H1 (cell line): ENCODE data around the gene GAS6. TPM values are rescaled to one million over a fixed set of nuclear protein-coding genes. Genes with fewer than 3 reads are reported as not detected.

Source experiments
- CTCF ChIA-PET: fragments of 300-600 bp; sonication (Branson Sonifier 250); formaldehyde crosslinking; loops from one replicate; lab custom pipeline; 2021; ENCODE audit not compliant: partially characterized antibody; lab: Charles Lee
- POLR2A ChIA-PET: fragments of 300-600 bp; sonication (Branson Sonifier 250); formaldehyde crosslinking; loops from one replicate; lab custom pipeline; 2021; ENCODE audit warnings: inconsistent platforms; ENCODE audit not compliant: partially characterized antibody; lab: Charles Lee
- DNase-seq, 2 experiments: peaks; one replicate each; pipeline versions ENCODE4 v3.0.0 to v3.0.0-alpha.2; 2010 to 2022; ENCODE audit warnings: low spot score in 2 of 2, low read depth in 1 of 2, mixed read lengths in 1 of 2
- FAIRE-seq: peaks from 2 replicates; lab custom pipeline; 2011; peaks lifted over from hg19 to GRCh38; lab: Jason Lieb, UNC
- H2AFZ ChIP-seq: 2 replicates; pipeline ENCODE4 v1.8.1; 2012; ENCODE audit warnings: low read length, inconsistent platforms
- H2AK5ac ChIP-seq: 2 replicates; pipeline ENCODE4 v1.6.1; 2013; ENCODE audit warnings: low read depth, low read length
- H2BK120ac ChIP-seq: replicated peaks from 2 replicates; pipeline ENCODE3; 2013; ENCODE audit warnings: low read depth, low read length, inconsistent platforms
- H2BK12ac ChIP-seq: 2 replicates; pipeline ENCODE4 v1.6.1; 2013; ENCODE audit warnings: low read depth, low read length
- H2BK15ac ChIP-seq: 2 replicates; pipeline ENCODE4 v1.6.1; 2013; ENCODE audit warnings: low read length
- H2BK20ac ChIP-seq: 2 replicates; pipeline ENCODE4 v1.6.1; 2013; ENCODE audit warnings: low read length
- H2BK5ac ChIP-seq: 2 replicates; pipeline ENCODE4 v1.6.1; 2013; ENCODE audit warnings: low read depth, low read length
- H3K14ac ChIP-seq: 2 replicates; pipeline ENCODE4 v1.6.1; 2013; ENCODE audit warnings: inconsistent platforms; ENCODE audit not compliant: insufficient read length
- H3K18ac ChIP-seq: 2 replicates; pipeline ENCODE4 v1.6.1; 2013; ENCODE audit warnings: low read length; ENCODE audit errors: extremely low read depth
- H3K23ac ChIP-seq: 2 replicates; pipeline ENCODE4 v1.6.1; 2013; ENCODE audit warnings: inconsistent platforms; ENCODE audit not compliant: insufficient read length
- H3K23me2 ChIP-seq: 2 replicates; pipeline ENCODE4 v1.6.1; 2013; ENCODE audit warnings: low read depth, low read length
- H3K27ac ChIP-seq: 2 replicates; pipeline ENCODE4 v1.6.1; 2011; ENCODE audit warnings: low read depth, low read length, inconsistent platforms
- H3K27me3 ChIP-seq, 4 experiments: replicated peaks in 1 of 4; 1 replicate in 1 of 4; 2 replicates in 3 of 4; pipeline versions ENCODE4 v1.6.1 to v1.8.1; 2011 to 2013; ENCODE audit warnings: low read length in 3 of 4, mild to moderate bottlenecking in 3 of 4, inconsistent platforms in 2 of 4, mixed read lengths in 2 of 4, moderate library complexity in 1 of 4; ENCODE audit not compliant: control insufficient read depth in 3 of 4, insufficient read depth in 3 of 4; ENCODE audit errors: extremely low read depth in 1 of 4
- H3K36me3 ChIP-seq, 4 experiments: 2 replicates each; pipeline versions ENCODE4 v1.6.1 to v1.8.1; 2011 to 2013; ENCODE audit warnings: mild to moderate bottlenecking in 4 of 4, low read length in 3 of 4, moderate library complexity in 2 of 4, control low read depth in 1 of 4, inconsistent platforms in 1 of 4; ENCODE audit not compliant: insufficient read depth in 4 of 4, control insufficient read depth in 2 of 4
- H3K4ac ChIP-seq: replicated peaks from 2 replicates; pipeline ENCODE3; 2013; ENCODE audit warnings: low read length, low read depth, mixed read lengths, inconsistent platforms; ENCODE audit not compliant: insufficient read length
- H3K4me1 ChIP-seq, 4 experiments: replicated peaks in 1 of 4; 1 replicate in 1 of 4; 2 replicates in 3 of 4; pipeline versions ENCODE4 v1.6.1 to v1.8.1; 2011 to 2013; ENCODE audit warnings: low read length in 3 of 4, inconsistent platforms in 2 of 4, mixed read lengths in 1 of 4; ENCODE audit not compliant: insufficient read depth in 4 of 4, control insufficient read depth in 3 of 4
- H3K4me2 ChIP-seq, 2 experiments: 2 replicates each; pipeline versions ENCODE4 v1.6.1 to v1.8.1; 2011 to 2013; ENCODE audit warnings: low read depth in 2 of 2, low read length in 2 of 2, control low read depth in 1 of 2, inconsistent platforms in 1 of 2, mild to moderate bottlenecking in 1 of 2; ENCODE audit not compliant: insufficient read depth in 1 of 2
- H3K4me3 ChIP-seq, 4 experiments: fragments of 200-600, 300-600 bp in 1 of 4; sonication (generic), shearing (Covaris generic), sonication (Bioruptor Twin) in 1 of 4; 2 replicates each; pipeline versions ENCODE4 v1.5.1 to v1.8.1; 2011 to 2016; ENCODE audit warnings: low read length in 4 of 4, low read depth in 3 of 4, control low read depth in 2 of 4, inconsistent platforms in 2 of 4, mild to moderate bottlenecking in 2 of 4, mixed read lengths in 1 of 4, moderate library complexity in 1 of 4; ENCODE audit not compliant: insufficient read depth in 2 of 4; ENCODE audit errors: extremely low read depth in 1 of 4
- H3K56ac ChIP-seq: replicated peaks from 2 replicates; pipeline ENCODE3; 2013; ENCODE audit warnings: low read depth, mild to moderate bottlenecking, mixed read lengths, low read length, inconsistent platforms; ENCODE audit not compliant: insufficient read length
- H3K79me1 ChIP-seq: 2 replicates; pipeline ENCODE4 v1.6.1; 2013; ENCODE audit warnings: low read depth, low read length, control low read depth
- H3K79me2 ChIP-seq, 2 experiments: 2 replicates each; pipeline versions ENCODE4 v1.6.1 to v1.8.1; 2012 to 2013; ENCODE audit warnings: low read length in 2 of 2, mild to moderate bottlenecking in 2 of 2, inconsistent platforms in 1 of 2; ENCODE audit not compliant: insufficient read depth in 2 of 2, control insufficient read depth in 1 of 2
- H3K9ac ChIP-seq, 4 experiments: replicated peaks in 1 of 4; 1 replicate in 1 of 4; 2 replicates in 3 of 4; pipeline versions ENCODE4 v1.6.1 to v1.8.1; 2011 to 2013; ENCODE audit warnings: low read depth in 3 of 4, low read length in 3 of 4, control low read depth in 2 of 4, mild to moderate bottlenecking in 2 of 4, moderate library complexity in 2 of 4, inconsistent platforms in 1 of 4; ENCODE audit errors: extremely low read depth in 1 of 4
- H3K9me3 ChIP-seq, 2 experiments: 2 replicates each; pipeline versions ENCODE4 v1.6.1 to v1.8.1; 2012 to 2013; ENCODE audit warnings: mild to moderate bottlenecking in 2 of 2, moderate library complexity in 2 of 2, control low read depth in 1 of 2, inconsistent platforms in 1 of 2, low read depth in 1 of 2, low read length in 1 of 2, mixed read lengths in 1 of 2; ENCODE audit not compliant: insufficient read depth in 2 of 2
- H4K20me1 ChIP-seq, 2 experiments: replicated peaks in 1 of 2; 2 replicates each; pipeline versions ENCODE3 to v1.8.1; 2011 to 2013; ENCODE audit warnings: inconsistent platforms in 2 of 2, low read length in 2 of 2, mild to moderate bottlenecking in 1 of 2; ENCODE audit not compliant: insufficient read depth in 2 of 2, control insufficient read depth in 1 of 2
- H4K5ac ChIP-seq: 2 replicates; pipeline ENCODE4 v1.6.1; 2013; ENCODE audit warnings: low read length, low read depth, mixed read lengths, inconsistent platforms; ENCODE audit not compliant: insufficient read length
- H4K8ac ChIP-seq: 2 replicates; pipeline ENCODE4 v1.8.0; 2013; ENCODE audit warnings: mild to moderate bottlenecking, moderate library complexity, low read length, inconsistent platforms; ENCODE audit not compliant: insufficient read depth; ENCODE audit errors: extremely low read depth
- H4K91ac ChIP-seq: replicated peaks from 2 replicates; pipeline ENCODE3; 2013; ENCODE audit warnings: low read length, mixed read lengths, inconsistent platforms; ENCODE audit not compliant: insufficient read length
- GABPA ChIP-seq: IDR thresholded peaks from 2 replicates; pipeline ENCODE4 v1.6.1; 2011; ENCODE audit warnings: mild to moderate bottlenecking, low read length, moderate library complexity, borderline replicate concordance; ENCODE audit not compliant: insufficient read depth
- GTF2F1 ChIP-seq: IDR thresholded peaks from 2 replicates; pipeline ENCODE4 v1.6.1; 2012; ENCODE audit warnings: low read depth, low read length, improper control_type of control experiment, borderline replicate concordance
- HDAC2 ChIP-seq, 2 experiments: fragments of 300-600 bp in 1 of 2; sonication (generic) in 1 of 2; IDR thresholded peaks; 2 replicates each; pipeline ENCODE4 v1.6.1; 2011 to 2012; ENCODE audit warnings: low read depth in 2 of 2, low read length in 2 of 2, mild to moderate bottlenecking in 2 of 2, moderate library complexity in 2 of 2, borderline replicate concordance in 1 of 2, inconsistent platforms in 1 of 2
- RXRA ChIP-seq: IDR thresholded peaks from 2 replicates; pipeline ENCODE4 v1.6.1; 2011; ENCODE audit warnings: low read depth, mild to moderate bottlenecking, low read length, moderate library complexity; ENCODE audit not compliant: insufficient read depth
- TAF1 ChIP-seq: IDR thresholded peaks from 2 replicates; pipeline ENCODE4 v1.6.1; 2011; ENCODE audit warnings: mild to moderate bottlenecking, low read depth, low read length
- TEAD4 ChIP-seq: IDR thresholded peaks from 2 replicates; pipeline ENCODE4 v1.6.1; 2012; ENCODE audit warnings: low read depth, low read length, inconsistent platforms, mixed read lengths
- WGBS, 2 experiments: shearing (Covaris generic) in 1 of 2; methylation state at CpG; one replicate each; pipeline versions ENCODE4 v1.1.6 to v1.1.7; 2013 to 2015; ENCODE audit warnings: low lambda C conversion rate in 2 of 2, mixed read lengths in 2 of 2, inconsistent platforms in 1 of 2, low coverage in 1 of 2, missing lambda C conversion rate in 1 of 2; ENCODE audit not compliant: insufficient replicate concordance in 2 of 2, insufficient coverage in 1 of 2, insufficient read length in 1 of 2; ENCODE audit errors: extremely low coverage in 1 of 2, missing lambda C conversion rate in 1 of 2; 5-methylcytosine and 5-hydroxymethylcytosine counted together
- polyA plus RNA-seq, 7 experiments: library from polyadenylated mRNA; depleted of rRNA in 3 of 7; stranded (reverse) in 5 of 7; unstranded in 2 of 7; fragments of >200 nt in 5 of 7; fragments of 200-250 nt in 2 of 7; gene quantifications; 1 replicate in 5 of 7; 2 replicates in 1 of 7; 4 replicates in 1 of 7; pipeline versions ENCODE4 v1.2.1 to v1.2.3, GENCODE V29; 2011 to 2013; ENCODE audit warnings: missing spikeins in 2 of 7, mixed read lengths in 2 of 7
- total RNA-seq: library from RNA; stranded (reverse); fragmentation: NEBNext Ultra II Directional; extraction: Animal tissue kit (Norgen Biotek cat#: 25700); gene quantifications from 2 replicates; pipeline ENCODE4 v1.2.1, GENCODE V29; 2021
- TF ChIP-seq, protein P1 (sequence below): IDR thresholded peaks from 2 replicates; pipeline ENCODE4 v1.6.1; 2011; ENCODE audit warnings: low read length, improper control_type of control experiment

The GAS6 gene
- total and polyA plus RNA-seq, 2 of the 8 experiments (the other 6 are each of a cell fraction or from before 2014, with no cell fraction given): 18.6 to 31.0 TPM

DNA sequence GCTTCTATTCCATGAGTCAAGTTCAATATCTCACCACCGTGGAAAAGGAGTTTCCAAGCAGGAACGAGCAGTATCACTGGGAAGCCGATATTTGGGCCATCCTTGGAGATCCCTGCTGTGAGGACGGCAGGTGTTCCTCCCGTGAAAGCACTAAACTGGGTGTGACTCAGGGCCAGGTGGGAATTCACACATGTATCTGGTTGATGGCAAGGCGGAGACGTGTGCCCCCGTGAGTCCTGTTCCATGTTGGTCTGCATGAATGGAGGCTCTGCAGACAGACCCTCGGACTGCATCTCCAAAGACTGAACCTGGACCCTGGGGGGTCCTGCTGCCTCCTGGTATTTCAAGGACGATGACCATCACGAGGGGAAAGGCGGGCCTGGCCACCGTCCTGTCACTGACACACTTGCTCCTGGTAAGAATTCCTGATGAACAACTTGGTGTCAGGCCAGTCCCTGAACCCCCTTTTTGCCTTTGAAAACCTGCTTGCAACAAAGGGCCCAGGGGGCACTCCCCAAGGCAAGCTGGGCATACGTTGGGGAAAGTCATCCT lies 22.8 kb upstream of the GAS6 start:
- no peak overlapping the region for H2BK12ac ChIP-seq
- no peak overlapping the region for H3K56ac ChIP-seq
- no peaks in the 10 kb centered on the region for H3K23me2 ChIP-seq
- H3K9me3 ChIP-seq: peaks cover 0 to 3% of the 10 kb centered on the region in 2 experiments; a peak in 1 of 4 replicates
- no peak overlapping the region for H4K5ac ChIP-seq
- no peak overlapping the region for H2AFZ ChIP-seq
- H3K79me1 ChIP-seq: no peaks in the 10 kb centered on the region
- ChIA-PET POLR2A (interaction anchor here (0.8 kb wide), 1 partner anchor 13 kb away, joined by 3 read pairs; no protein-coding TSS in a partner anchor), CTCF (no interaction called here)
- H4K91ac ChIP-seq: no peak overlapping the region
- peaks cover 0 to 5% (median 1%) of the 10 kb centered on the region in 4 experiments; a peak in 2 of 7 replicates for H3K4me1 ChIP-seq
- no peak overlapping the region for H3K23ac ChIP-seq
- H3K4ac ChIP-seq: no peak overlapping the region
- H2BK15ac ChIP-seq: no peak overlapping the region
- no peak overlapping the region for H3K27ac ChIP-seq
- DNase-seq: no peak
- H3K14ac ChIP-seq: no peak overlapping the region
- 90% methylated on average over 14 of the region's 14 CpGs; no CpG with 5 or more reads in 1 of the 2 experiments for WGBS, 2 experiments
- H3K36me3 ChIP-seq: no peaks in the 10 kb centered on the region
- H3K18ac ChIP-seq: no peak overlapping the region
- H4K20me1 ChIP-seq: no peaks in the 10 kb centered on the region
- H3K4me2 ChIP-seq: no peak overlapping the region
- 0 out of 2 replicates have a peak overlapping the region, but pooled peaks have one; percentile 55 for H2BK20ac ChIP-seq
- H3K4me3 ChIP-seq: no peak overlapping the region
- H3K79me2 ChIP-seq: no peaks in the 10 kb centered on the region
- H3K9ac ChIP-seq: no peak overlapping the region
- FAIRE-seq: no peak
- H2BK5ac ChIP-seq: no peak overlapping the region
- H4K8ac ChIP-seq: no peak overlapping the region
- no peaks in the 10 kb centered on the region for H3K27me3 ChIP-seq
- H2AK5ac ChIP-seq: no peak overlapping the region
- H2BK120ac ChIP-seq: no peak overlapping the region
- TF ChIP-seq HDAC2 (IDR thresholded peaks at IDR 0.05; ENCODE audit: borderline replicate concordance in 1 of 2, low read depth in 2 of 2, low read length in 2 of 2) (no peak), GABPA (no peak), TEAD4 (no peak), RXRA (no peak), TAF1 (no peak), GTF2F1 (no peak)
- TF ChIP-seq, protein P1, sequence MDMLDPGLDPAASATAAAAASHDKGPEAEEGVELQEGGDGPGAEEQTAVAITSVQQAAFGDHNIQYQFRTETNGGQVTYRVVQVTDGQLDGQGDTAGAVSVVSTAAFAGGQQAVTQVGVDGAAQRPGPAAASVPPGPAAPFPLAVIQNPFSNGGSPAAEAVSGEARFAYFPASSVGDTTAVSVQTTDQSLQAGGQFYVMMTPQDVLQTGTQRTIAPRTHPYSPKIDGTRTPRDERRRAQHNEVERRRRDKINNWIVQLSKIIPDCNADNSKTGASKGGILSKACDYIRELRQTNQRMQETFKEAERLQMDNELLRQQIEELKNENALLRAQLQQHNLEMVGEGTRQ: no peak
